Measurements from ENCODE around the gene PHLDB2.

Gene PHLDB2

GRCh38 chr3:111921181-111921580 is 62.1 kb downstream of the PHLDB2 start:
- TF ChIP-seq CTCF (IDR thresholded peaks at IDR 0.05) = no peak
- Mint-ChIP-seq H3K4me3 (no peak overlapping the region), H3K4me1 (peaks cover 9% of the 10 kb centered on the region), H3K36me3 (ENCODE audit: low read depth) (peaks cover 69% of the 10 kb centered on the region), H3K9me3 (no peaks in the 10 kb centered on the region), H3K27me3 (ENCODE audit: low read depth, poor library complexity) (no peaks in the 10 kb centered on the region), H3K27ac (no peak overlapping the region)
- no peak for DNase-seq

GRCh38 chr3:111923095-111923771 is 64.2 kb downstream of the PHLDB2 start:
- Mint-ChIP-seq H3K27ac (peak overlapping the region; percentile 0), H3K4me1 (no peaks in the 10 kb centered on the region), H3K9me3 (no peaks in the 10 kb centered on the region), H3K27me3 (ENCODE audit: low read depth, poor library complexity) (no peaks in the 10 kb centered on the region), H3K4me3 (no peak overlapping the region), H3K36me3 (ENCODE audit: low read depth) (peaks cover 56% of the 10 kb centered on the region)
- no peak for TF ChIP-seq CTCF (IDR thresholded peaks at IDR 0.05)
- DNase-seq = no peak

- H3K27me3 Mint-ChIP-seq (ENCODE audit: low read depth, poor library complexity) = no peaks in the 10 kb centered on the region
- H3K9me3 Mint-ChIP-seq = no peaks in the 10 kb centered on the region
- DNase-seq = no peak
- H3K4me3 Mint-ChIP-seq = no peak overlapping the region
- no peak for TF ChIP-seq CTCF (IDR thresholded peaks at IDR 0.05)
- H3K36me3 Mint-ChIP-seq (ENCODE audit: low read depth) = peaks cover 51% of the 10 kb centered on the region
- no peak overlapping the region for H3K27ac Mint-ChIP-seq
- H3K4me1 Mint-ChIP-seq = no peaks in the 10 kb centered on the region
Measured at GRCh38 chr3:111923806-111924205, 64.7 kb downstream of the PHLDB2 start.

- H3K27ac Mint-ChIP-seq = no peak overlapping the region
- no peaks in the 10 kb centered on the region for H3K9me3 Mint-ChIP-seq
- no peak for DNase-seq
- H3K36me3 Mint-ChIP-seq (ENCODE audit: low read depth) = peaks cover 46% of the 10 kb centered on the region
- H3K27me3 Mint-ChIP-seq (ENCODE audit: low read depth, poor library complexity) = no peaks in the 10 kb centered on the region
- no peaks in the 10 kb centered on the region for H3K4me1 Mint-ChIP-seq
- TF ChIP-seq CTCF (IDR thresholded peaks at IDR 0.05) = no peak
- H3K4me3 Mint-ChIP-seq = no peak overlapping the region
Measured at GRCh38 chr3:111924283-111924682, 65.2 kb downstream of the PHLDB2 start.

GRCh38 chr3:111926266-111926676 is 67.2 kb downstream of the PHLDB2 start:
- no peak overlapping the region for H3K4me3 Mint-ChIP-seq
- peaks cover 5% of the 10 kb centered on the region for H3K4me1 Mint-ChIP-seq
- no peaks in the 10 kb centered on the region for H3K9me3 Mint-ChIP-seq
- TF ChIP-seq CTCF (IDR thresholded peaks at IDR 0.05) = no peak
- DNase-seq = no peak
- no peaks in the 10 kb centered on the region for H3K27me3 Mint-ChIP-seq (ENCODE audit: low read depth, poor library complexity)
- peak overlapping the region; percentile 28 for H3K27ac Mint-ChIP-seq
- peaks cover 41% of the 10 kb centered on the region for H3K36me3 Mint-ChIP-seq (ENCODE audit: low read depth)

GRCh38 chr3:111928613-111929012 is 69.5 kb downstream of the PHLDB2 start:
- Mint-ChIP-seq H3K27me3 (ENCODE audit: low read depth, poor library complexity) (no peaks in the 10 kb centered on the region), H3K27ac (no peak overlapping the region), H3K36me3 (ENCODE audit: low read depth) (peaks cover 44% of the 10 kb centered on the region), H3K4me1 (peaks cover 5% of the 10 kb centered on the region), H3K4me3 (no peak overlapping the region), H3K9me3 (no peaks in the 10 kb centered on the region)
- DNase-seq = no peak
- no peak for TF ChIP-seq CTCF (IDR thresholded peaks at IDR 0.05)
